ENCODE data around the gene GPC3.

DNA sequence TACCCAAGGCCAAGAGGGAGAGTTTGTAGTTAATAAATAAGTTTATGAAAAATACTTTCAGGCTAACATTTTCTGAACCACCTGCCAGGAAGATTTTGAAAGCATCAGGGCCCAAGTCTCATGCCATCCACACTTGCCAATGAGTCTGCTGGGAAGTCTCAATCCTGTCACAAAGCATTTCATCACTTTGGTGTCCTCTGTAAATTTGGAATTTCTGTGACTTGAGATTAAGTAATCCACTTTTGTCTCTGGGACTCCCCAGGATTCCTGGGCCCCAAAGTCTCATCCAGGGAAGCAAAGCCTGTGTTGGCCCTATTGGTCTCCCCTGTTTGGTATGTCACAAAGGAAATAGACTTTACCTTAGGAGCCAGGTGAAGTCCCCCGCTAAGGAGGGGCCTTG lies 470.9 kb downstream of the GPC3 start:
- TF ChIP-seq CTCF (conservative IDR thresholded peaks at IDR 0.05 in 1 of 2, IDR thresholded peaks at IDR 0.05 in 1 of 2; ENCODE audit: extremely low read depth in 1 of 2, insufficient read depth in 1 of 2, low read depth in 1 of 2, low read length in 2 of 2) (no peak), EZH2 (IDR thresholded peaks at IDR 0.05; ENCODE audit: borderline replicate concordance, low read length) (no peak)
